Glutamatergic neuron (in vitro differentiated cells): ENCODE measurements around the gene GAB2. TPM values are rescaled to one million over a fixed set of nuclear protein-coding genes. Genes with fewer than 3 reads are reported as not detected.

ENCODE experiments used
- DNase-seq: peaks from one replicate; pipeline ENCODE4 v3.0.0; 2022
- H3K27ac Mint-ChIP-seq: one replicate; pipeline ENCODE4 v1.8.0; 2020; ENCODE audit warnings: mild to moderate bottlenecking, mixed read lengths, inconsistent platforms; ENCODE audit not compliant: unreplicated experiment
- H3K27me3 Mint-ChIP-seq: one replicate; pipeline ENCODE4 v1.8.0; 2020; ENCODE audit warnings: mild to moderate bottlenecking, moderate library complexity, mixed read lengths, inconsistent platforms; ENCODE audit not compliant: unreplicated experiment
- H3K36me3 Mint-ChIP-seq: one replicate; pipeline ENCODE4 v1.8.0; 2020; ENCODE audit warnings: mild to moderate bottlenecking, mixed read lengths, inconsistent platforms; ENCODE audit not compliant: unreplicated experiment
- H3K4me1 Mint-ChIP-seq: one replicate; pipeline ENCODE4 v1.8.0; 2020; ENCODE audit warnings: mild to moderate bottlenecking, low read depth, mixed read lengths, inconsistent platforms; ENCODE audit not compliant: unreplicated experiment
- H3K4me3 Mint-ChIP-seq: one replicate; pipeline ENCODE4 v1.8.0; 2020; ENCODE audit warnings: mild to moderate bottlenecking, mixed read lengths, inconsistent platforms; ENCODE audit not compliant: unreplicated experiment
- H3K9me3 Mint-ChIP-seq: one replicate; pipeline ENCODE4 v1.8.0; 2020; ENCODE audit warnings: mild to moderate bottlenecking, moderate library complexity, mixed read lengths, inconsistent platforms; ENCODE audit not compliant: unreplicated experiment
- total RNA-seq: library from RNA; stranded (reverse); fragmentation: NEBNext Ultra II Directional; extraction: Animal tissue kit (Norgen Biotek cat#: 25700); gene quantifications from one replicate; pipeline ENCODE4 v1.2.1, GENCODE V29; 2021; ENCODE audit not compliant: unreplicated experiment
- TF ChIP-seq, protein P1 (sequence below): fragments of 200-600 bp; sonication (generic); IDR thresholded peaks from one replicate; pipeline ENCODE4 v1.5.0; 2021; ENCODE audit not compliant: partially characterized antibody, unreplicated experiment

The GAB2 gene
- total RNA-seq, 1 donor from 2014 or later, result 87.9 TPM

- Mint-ChIP-seq H3K27me3 (peaks cover 2% of the 10 kb centered on the region), H3K27ac (no peak overlapping the region), H3K4me3 (no peak overlapping the region), H3K4me1 (peaks cover 12% of the 10 kb centered on the region), H3K36me3 (no peaks in the 10 kb centered on the region), H3K9me3 (peaks cover 2% of the 10 kb centered on the region)
- DNase-seq, result no peak
- TF ChIP-seq, protein P1, sequence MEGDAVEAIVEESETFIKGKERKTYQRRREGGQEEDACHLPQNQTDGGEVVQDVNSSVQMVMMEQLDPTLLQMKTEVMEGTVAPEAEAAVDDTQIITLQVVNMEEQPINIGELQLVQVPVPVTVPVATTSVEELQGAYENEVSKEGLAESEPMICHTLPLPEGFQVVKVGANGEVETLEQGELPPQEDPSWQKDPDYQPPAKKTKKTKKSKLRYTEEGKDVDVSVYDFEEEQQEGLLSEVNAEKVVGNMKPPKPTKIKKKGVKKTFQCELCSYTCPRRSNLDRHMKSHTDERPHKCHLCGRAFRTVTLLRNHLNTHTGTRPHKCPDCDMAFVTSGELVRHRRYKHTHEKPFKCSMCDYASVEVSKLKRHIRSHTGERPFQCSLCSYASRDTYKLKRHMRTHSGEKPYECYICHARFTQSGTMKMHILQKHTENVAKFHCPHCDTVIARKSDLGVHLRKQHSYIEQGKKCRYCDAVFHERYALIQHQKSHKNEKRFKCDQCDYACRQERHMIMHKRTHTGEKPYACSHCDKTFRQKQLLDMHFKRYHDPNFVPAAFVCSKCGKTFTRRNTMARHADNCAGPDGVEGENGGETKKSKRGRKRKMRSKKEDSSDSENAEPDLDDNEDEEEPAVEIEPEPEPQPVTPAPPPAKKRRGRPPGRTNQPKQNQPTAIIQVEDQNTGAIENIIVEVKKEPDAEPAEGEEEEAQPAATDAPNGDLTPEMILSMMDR, result no peak
Observed at GRCh38 chr11:78424334-78425270, 7.0 kb upstream of the GAB2 start.

DNA sequence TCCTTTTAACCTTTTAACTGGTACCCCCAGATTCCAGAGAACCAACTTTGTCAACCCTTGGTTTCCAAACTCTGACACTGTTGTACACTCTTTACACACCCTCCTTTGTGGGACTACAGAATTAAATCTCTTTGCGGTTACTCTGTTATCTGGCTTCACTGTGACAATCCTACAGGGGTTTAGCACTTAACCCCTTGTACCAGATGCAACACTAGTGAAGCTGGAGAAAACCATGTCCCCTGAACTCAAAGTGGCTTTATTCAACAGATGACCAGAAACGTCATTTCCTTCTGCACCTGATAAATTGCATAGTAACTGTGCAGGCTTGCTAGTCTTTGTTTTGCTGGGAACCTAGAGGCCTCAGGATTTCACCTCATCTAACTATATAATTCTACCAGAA, 5.6 kb upstream of the GAB2 start:
- Mint-ChIP-seq H3K36me3 (no peaks in the 10 kb centered on the region), H3K4me3 (no peak overlapping the region)

DNA sequence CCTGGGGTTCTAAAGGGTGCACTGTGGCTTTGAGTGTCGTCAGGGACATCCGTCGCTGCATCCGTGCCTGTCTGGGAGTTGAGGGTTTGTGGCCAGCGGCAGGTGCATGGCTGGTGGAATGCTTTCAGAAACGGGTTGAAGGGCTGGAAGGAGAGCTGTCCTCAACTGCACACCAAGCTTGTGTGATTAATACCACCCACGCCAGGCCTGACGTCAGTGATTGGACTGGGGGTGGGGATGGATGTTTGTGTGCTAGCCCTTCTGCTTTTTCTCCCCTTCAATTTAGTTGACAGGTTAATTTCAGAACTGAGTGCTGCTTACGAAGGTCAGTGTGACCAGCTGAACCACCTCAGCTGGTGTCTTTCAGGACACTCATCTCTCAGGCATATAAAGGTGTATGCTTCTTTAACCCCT, 3.2 kb upstream of the GAB2 start:
- no peak overlapping the region for H3K27ac Mint-ChIP-seq

More for the DNA sequence above, 5.6 kb upstream of the GAB2 start:
- H3K9me3 Mint-ChIP-seq, result peaks cover 2% of the 10 kb centered on the region
- H3K27me3 Mint-ChIP-seq, result peaks cover 7% of the 10 kb centered on the region
- H3K27ac Mint-ChIP-seq, result no peak overlapping the region
- TF ChIP-seq, protein P1, result no peak
- H3K4me1 Mint-ChIP-seq, result peaks cover 25% of the 10 kb centered on the region
- no peak for DNase-seq

DNA sequence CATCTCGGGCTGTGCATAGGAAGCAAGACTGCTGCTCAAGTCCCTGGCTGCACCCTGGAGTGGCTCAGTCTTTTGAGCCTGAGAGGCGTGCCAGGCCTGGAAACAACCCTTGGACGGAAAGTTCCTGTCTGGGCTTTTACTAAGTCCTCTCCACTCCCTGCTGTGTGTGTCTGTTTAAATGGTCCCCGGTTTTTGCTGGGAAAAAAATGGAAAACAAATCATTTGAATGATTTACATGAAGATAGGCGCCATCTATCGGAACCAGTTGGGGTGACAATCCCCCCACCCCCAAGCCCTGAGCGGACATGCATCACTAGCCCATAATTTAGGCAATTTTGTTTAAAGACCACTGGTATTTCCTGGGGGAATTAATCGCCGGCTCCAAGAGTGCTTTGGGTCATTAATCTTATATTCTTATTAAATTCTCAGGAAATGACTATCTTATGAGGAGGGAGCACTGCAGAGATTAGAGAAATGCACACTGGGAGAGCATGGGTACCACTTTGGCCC, 2.7 kb upstream of the GAB2 start:
- peaks cover 33% of the 10 kb centered on the region for H3K4me1 Mint-ChIP-seq
- H3K27me3 Mint-ChIP-seq, result peaks cover 8% of the 10 kb centered on the region
- peaks cover 8% of the 10 kb centered on the region for H3K9me3 Mint-ChIP-seq
- peak; percentile 75 for DNase-seq
- no peaks in the 10 kb centered on the region for H3K36me3 Mint-ChIP-seq
- TF ChIP-seq, protein P1, result peak; percentile 70
- H3K27ac Mint-ChIP-seq, result peak overlapping the region; percentile 23
- H3K4me3 Mint-ChIP-seq, result peak overlapping the region; percentile 44

More for the DNA sequence above, 3.2 kb upstream of the GAB2 start:
- DNase-seq, result no peak
- H3K9me3 Mint-ChIP-seq, result peaks cover 8% of the 10 kb centered on the region
- H3K27me3 Mint-ChIP-seq, result peaks cover 8% of the 10 kb centered on the region
- H3K4me3 Mint-ChIP-seq, result no peak overlapping the region
- H3K36me3 Mint-ChIP-seq, result no peaks in the 10 kb centered on the region
- H3K4me1 Mint-ChIP-seq, result peaks cover 30% of the 10 kb centered on the region
- TF ChIP-seq, protein P1, result no peak

- Mint-ChIP-seq H3K27me3 (peaks cover 8% of the 10 kb centered on the region), H3K4me3 (peak overlapping the region; percentile 92), H3K4me1 (peaks cover 33% of the 10 kb centered on the region), H3K27ac (no peak overlapping the region), H3K9me3 (peaks cover 10% of the 10 kb centered on the region), H3K36me3 (no peaks in the 10 kb centered on the region)
- DNase-seq, result no peak
- TF ChIP-seq, protein P1, result no peak
Observed at GRCh38 chr11:78419327-78419726, 1.7 kb upstream of the GAB2 start.
